Coronary artery (tissue), 2 donors: Measurements from ENCODE around the gene OR4D1.
"Not testable (repeated sequence)": the region's sequence is repeated elsewhere in the genome, so short reads cannot be mapped to it uniquely, and the experiment has no call there.

ENCODE experiments used
- DNase-seq: peaks from one replicate; pipeline ENCODE4 v3.0.0-alpha.2; 2017; ENCODE audit warnings: low spot score
- H3K27ac ChIP-seq, 2 donors: fragments of 200-600 bp; sonication (generic); one replicate each; pipeline ENCODE4 v1.5.1; 2016 to 2019
- H3K4me3 ChIP-seq: fragments of 200-600 bp; sonication (generic); 2 replicates; pipeline ENCODE4 v1.5.1; 2016; ENCODE audit warnings: mild to moderate bottlenecking, moderate library complexity
- TF ChIP-seq, protein P1 (sequence below): fragments of 200-600 bp; sonication (generic); IDR thresholded peaks from one replicate; pipeline ENCODE4 v1.5.1; 2019; ENCODE audit warnings: antibody characterized with exemption

OR4D1 gene

DNA sequence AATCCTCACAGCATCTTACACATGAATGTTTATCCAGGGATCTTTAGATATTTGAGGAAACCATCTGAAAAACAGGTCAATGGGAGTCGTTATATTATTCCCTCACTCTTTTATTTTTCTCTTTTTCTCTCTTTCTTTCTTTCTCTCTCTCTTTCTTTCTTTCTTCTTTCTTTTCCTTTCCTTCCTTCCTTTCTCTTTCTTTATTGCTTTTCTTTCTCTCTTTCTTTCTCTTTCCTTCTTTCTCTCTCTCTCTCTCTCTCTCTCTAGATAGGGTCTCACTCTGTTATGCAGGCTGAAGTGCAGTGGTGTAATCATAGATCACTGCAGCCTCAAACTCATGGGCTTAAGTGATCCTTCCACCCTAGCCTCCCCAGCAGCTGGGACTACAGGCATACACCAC, 20.3 kb upstream of the OR4D1 start:
- Histone ChIP-seq H3K27ac (no peak overlapping the region), H3K4me3 (no peak overlapping the region)
- DNase-seq, result no peak
- TF ChIP-seq, protein P1, sequence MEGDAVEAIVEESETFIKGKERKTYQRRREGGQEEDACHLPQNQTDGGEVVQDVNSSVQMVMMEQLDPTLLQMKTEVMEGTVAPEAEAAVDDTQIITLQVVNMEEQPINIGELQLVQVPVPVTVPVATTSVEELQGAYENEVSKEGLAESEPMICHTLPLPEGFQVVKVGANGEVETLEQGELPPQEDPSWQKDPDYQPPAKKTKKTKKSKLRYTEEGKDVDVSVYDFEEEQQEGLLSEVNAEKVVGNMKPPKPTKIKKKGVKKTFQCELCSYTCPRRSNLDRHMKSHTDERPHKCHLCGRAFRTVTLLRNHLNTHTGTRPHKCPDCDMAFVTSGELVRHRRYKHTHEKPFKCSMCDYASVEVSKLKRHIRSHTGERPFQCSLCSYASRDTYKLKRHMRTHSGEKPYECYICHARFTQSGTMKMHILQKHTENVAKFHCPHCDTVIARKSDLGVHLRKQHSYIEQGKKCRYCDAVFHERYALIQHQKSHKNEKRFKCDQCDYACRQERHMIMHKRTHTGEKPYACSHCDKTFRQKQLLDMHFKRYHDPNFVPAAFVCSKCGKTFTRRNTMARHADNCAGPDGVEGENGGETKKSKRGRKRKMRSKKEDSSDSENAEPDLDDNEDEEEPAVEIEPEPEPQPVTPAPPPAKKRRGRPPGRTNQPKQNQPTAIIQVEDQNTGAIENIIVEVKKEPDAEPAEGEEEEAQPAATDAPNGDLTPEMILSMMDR, result no peak

DNA sequence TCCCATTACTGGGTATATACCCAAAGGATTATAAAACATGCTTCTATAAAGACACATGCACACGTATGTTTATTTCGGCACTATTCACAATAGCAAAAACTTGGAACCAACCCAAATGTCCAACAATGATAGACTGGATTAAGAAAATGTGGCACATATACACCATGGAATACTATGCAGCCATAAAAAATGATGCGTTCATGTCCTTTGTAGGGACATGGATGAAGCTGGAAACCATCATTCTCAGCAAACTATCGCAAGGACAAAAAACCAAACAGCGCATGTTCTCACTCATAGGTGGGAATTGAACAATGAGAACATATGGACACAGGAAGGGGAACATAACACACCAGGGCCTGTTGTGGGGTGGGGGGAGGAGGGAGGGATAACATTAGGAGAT, 15.5 kb upstream of the OR4D1 start:
- not testable (repeated sequence) for H3K4me3 ChIP-seq, DNase-seq, H3K27ac ChIP-seq

DNA sequence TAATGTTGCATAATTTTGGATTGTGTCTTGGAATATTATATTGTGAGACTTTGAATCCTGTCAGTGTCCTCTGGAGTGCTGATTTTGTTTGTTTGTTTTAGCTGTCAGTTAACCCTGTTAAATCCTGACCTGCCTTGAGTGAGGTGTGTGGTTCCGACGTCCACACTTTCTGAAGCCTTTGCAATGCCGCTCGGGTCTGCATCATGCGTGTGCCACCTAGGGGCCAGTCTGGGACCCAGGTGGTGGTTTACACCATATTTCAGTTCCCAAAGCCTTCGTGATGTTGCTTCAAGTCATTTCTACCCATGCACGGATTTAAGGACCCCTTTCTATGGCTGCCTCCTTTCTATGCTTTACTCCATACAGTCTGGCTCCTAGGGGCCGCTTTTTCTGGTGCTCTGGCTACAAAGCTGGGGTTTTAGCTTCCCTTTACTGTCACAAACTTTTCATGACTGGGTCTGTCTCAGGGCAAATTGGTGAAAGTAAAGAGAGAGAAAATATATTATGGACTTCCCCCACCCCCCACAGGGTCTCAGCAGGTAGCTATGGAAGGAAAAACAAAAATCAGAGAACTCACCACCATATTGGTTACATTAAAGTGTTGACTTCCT, 11.4 kb upstream of the OR4D1 start:
- DNase-seq, result no peak
- TF ChIP-seq, protein P1, result no peak
- H3K27ac ChIP-seq, result no peak overlapping the region
- H3K4me3 ChIP-seq, result no peak overlapping the region

DNA sequence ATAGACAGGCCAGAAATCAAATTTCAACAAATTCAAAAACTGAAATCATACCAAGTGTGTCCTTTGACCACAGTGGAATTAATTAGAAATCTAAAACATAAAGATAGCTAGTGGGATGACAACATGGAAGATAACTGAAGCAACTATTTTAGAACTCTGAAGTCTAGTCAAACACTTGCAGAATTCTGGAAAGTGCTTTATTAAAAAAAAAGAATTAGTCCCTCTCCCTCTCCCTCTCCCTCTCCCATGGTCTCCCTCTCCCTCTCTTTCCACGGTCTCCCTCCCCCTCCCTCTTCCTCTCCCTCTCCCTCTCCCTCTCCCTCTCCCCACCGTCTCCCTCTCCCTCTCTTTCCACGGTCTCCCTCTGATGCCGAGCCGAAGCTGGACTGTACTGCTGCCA, 6.7 kb upstream of the OR4D1 start:
- TF ChIP-seq, protein P1, result no peak
- no peak for DNase-seq
- no peak overlapping the region for H3K4me3 ChIP-seq
- no peak overlapping the region for H3K27ac ChIP-seq

DNA sequence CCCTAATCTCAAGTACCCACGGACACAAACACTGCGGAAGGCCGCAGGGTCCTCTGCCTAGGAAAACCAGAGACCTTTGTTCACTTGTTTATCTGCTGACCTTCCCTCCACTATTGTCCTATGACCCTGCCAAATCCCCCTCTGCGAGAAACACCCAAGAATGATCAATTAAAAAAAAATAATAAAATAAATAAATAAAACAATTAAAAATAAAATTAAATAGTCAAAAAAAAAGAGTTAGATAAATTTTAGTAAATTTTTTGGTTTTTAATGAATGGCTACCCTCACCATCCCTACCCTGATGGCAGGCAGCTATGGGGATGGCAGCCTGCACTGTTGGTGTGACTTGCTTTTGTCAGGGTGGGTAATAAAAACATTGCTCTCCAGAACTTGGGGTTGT, 4.8 kb upstream of the OR4D1 start:
- DNase-seq, H3K27ac ChIP-seq: not testable (repeated sequence)

DNA sequence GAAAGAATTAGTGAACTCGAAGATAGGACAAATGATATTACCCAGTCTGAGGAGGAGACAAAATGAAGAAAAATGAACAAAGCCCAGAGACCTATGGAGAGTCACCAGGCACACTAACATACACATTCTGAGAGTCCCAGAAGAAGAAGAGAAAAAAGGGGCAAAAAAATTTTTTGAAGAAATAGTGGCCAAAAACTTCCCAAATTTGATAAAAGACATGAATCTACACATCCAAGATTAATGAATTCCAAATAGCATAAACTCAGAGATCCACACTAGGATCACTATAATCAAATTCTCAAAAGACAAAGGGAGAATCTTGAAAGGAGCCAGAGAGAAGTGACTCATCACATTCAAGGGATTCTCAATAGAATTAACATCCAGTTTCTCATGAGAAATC, 3.4 kb upstream of the OR4D1 start:
- no peak for DNase-seq
- no peak overlapping the region for H3K27ac ChIP-seq
- TF ChIP-seq, protein P1, result no peak

More for the DNA sequence above, 4.8 kb upstream of the OR4D1 start:
- H3K4me3 ChIP-seq, result not testable (repeated sequence)

DNA sequence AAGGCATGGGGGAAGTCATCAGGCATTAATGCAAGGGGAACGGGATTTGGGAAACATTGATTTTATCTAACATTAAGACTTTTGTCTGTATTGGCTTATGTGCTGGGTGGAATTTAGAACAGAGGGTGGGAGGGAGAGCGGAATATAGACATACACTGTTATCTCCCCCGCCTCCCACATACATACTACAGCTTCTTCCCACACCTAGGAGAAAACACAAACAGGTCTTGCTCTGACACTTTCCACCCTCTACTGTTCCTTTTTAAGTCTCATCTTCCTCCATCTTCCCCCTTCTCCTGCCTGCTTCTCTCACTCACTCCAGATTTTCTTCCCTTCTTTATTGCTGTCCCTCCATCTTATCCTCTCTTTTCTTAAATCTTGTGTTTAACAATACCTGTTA, 425 bp downstream of the OR4D1 start:
- TF ChIP-seq, protein P1, result no peak
- H3K4me3 ChIP-seq, result no peak overlapping the region
- DNase-seq, result no peak
- no peak overlapping the region for H3K27ac ChIP-seq

More for the DNA sequence above, 3.4 kb upstream of the OR4D1 start:
- no peak overlapping the region for H3K4me3 ChIP-seq

DNA sequence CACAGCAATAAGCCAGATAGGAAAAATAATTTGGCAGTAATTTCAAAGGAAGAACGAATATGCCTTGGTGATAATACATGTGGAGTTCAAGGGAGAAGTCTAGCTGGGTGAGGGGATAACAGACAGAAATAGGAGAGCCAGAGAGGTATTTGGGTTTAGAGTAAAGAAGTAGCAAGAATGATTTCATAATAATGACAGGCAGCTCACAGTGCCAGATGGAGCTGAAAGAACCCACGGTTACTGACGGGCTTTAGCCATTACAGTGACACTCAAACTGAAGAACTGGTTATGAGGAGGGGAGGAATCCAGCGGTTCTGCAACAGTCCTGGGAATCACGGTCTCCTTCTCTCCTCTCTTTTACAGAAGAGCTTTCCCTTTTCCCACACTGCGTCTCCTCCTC, 2.2 kb downstream of the OR4D1 start:
- no peak overlapping the region for H3K27ac ChIP-seq
- no peak overlapping the region for H3K4me3 ChIP-seq
- DNase-seq, result no peak
- TF ChIP-seq, protein P1, result no peak
